Gastroesophageal sphincter (tissue), 3 donors: ENCODE data around the gene HOXC12.

Source experiments
- EP300 ChIP-seq: sonication (generic); formaldehyde crosslinking; IDR thresholded peaks from one replicate; pipeline ENCODE4 v1.6.1; 2017; ENCODE audit warnings: antibody characterized with exemption, mild to moderate bottlenecking
- POLR2AphosphoS5 ChIP-seq: sonication (generic); formaldehyde crosslinking; IDR thresholded peaks from one replicate; pipeline ENCODE4 v1.6.1; 2017; ENCODE audit warnings: antibody characterized with exemption
- TF ChIP-seq, protein P1 (sequence below), 4 experiments: fragments of 200-600 bp in 2 of 4; fragments of 450-650 bp in 2 of 4; sonication (generic) in 1 of 4; IDR thresholded peaks; one replicate each; pipeline ENCODE4 v1.5.1; 2017 to 2019; ENCODE audit warnings: antibody characterized with exemption in 4 of 4, mild to moderate bottlenecking in 2 of 4, moderate library complexity in 2 of 4

DNA sequence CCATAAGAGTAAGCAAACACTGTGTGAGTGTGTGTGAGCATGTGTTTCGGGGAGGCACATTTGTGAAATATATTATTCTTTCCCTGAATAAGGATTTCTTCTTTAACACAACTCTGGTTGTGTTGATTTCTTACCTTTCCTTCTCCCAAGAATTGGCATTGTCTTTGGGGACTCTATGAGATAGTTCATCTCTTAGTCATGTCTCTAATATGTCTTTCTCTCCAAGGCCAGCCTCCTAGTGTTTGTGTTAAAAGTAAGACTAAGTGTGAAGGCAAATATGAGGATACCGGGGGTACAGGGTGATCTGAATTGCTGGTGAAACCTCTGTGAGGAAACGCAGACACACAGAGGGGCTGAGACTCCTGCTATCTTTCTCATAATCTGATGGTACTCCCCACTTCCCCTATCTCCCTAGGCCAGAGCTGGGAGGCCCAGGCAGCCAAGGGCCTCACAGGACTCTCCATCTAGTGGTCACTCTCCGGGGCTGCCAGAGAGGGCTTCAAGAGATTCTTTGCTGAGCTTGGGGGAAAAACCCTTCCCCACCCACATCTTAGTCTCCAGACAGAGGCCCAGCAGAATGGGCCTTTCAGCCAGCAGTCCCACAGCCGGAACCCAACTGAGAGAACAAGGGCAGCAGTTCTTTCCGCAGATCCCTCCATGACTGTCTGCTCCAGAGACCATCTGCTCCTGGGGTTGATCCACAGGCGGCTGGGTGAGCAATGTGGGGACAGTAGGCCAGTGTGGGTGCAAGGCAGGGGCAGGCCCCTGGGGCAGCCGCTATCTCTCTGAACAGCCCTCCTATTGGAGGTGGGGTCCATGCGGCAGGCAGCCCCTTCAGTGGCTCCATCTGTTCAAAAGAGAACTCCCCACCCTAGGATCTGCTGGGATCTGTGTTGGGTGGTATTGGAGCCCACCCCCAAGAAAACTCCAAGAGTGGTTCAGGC, 5.8 kb upstream of the HOXC12 start:
- TF ChIP-seq, protein P1, sequence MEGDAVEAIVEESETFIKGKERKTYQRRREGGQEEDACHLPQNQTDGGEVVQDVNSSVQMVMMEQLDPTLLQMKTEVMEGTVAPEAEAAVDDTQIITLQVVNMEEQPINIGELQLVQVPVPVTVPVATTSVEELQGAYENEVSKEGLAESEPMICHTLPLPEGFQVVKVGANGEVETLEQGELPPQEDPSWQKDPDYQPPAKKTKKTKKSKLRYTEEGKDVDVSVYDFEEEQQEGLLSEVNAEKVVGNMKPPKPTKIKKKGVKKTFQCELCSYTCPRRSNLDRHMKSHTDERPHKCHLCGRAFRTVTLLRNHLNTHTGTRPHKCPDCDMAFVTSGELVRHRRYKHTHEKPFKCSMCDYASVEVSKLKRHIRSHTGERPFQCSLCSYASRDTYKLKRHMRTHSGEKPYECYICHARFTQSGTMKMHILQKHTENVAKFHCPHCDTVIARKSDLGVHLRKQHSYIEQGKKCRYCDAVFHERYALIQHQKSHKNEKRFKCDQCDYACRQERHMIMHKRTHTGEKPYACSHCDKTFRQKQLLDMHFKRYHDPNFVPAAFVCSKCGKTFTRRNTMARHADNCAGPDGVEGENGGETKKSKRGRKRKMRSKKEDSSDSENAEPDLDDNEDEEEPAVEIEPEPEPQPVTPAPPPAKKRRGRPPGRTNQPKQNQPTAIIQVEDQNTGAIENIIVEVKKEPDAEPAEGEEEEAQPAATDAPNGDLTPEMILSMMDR (IDR thresholded peaks at IDR 0.05): no peak
- TF ChIP-seq POLR2AphosphoS5: no peak
- TF ChIP-seq EP300: no peak
